Stimulated activated CD4-positive, alpha-beta T cell treated with anti-CD3 and anti-CD28 coated beads, Interleukin-4, amount 100 ng/mL, for 24 hours (primary cell): ENCODE measurements around the gene PRDM16.

Source experiments
- DNase-seq: peaks from one replicate; pipeline ENCODE4 v3.0.0-alpha.2; 2020

Gene PRDM16

DNA sequence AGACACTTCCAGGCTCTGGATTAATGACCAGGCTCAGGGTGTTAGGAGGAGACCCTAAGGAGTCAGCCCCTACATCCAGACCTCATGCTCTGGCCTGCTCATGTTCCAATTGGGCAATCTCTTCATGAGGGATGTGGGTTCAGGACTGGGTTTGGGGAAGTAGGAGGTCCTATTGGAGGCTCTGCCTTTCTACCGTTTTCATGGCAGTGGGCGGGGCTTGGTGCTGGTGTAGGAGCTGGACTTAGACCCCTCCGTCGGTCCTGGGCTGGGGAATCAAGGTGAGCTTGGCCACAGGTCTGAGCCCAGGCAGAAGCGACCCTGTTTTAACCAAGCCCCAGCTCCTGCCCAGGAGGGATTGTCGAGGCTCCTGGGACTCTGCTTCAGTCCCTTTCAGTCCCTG lies 123.4 kb downstream of the PRDM16 start:
- no peak for DNase-seq

DNA sequence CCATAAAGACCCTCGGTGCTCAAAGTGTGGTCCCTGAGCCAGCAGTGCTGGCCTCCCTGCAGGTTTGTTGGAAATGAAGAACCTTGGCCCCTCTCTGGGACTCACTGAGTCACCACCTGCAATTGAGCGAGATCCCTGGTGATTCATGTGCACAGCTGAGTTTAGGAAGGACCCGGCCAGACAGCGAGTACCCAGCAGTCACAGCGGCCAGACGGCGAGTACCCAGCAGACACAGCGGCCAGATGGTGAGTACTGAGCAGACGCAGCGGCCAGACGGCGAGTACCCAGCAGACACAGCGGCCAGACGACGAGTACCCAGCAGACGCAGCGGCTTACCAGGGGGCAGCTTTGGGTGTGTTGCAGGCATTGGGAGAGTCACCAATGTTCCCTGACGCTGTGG lies 123.8 kb downstream of the PRDM16 start:
- no peak for DNase-seq

DNA sequence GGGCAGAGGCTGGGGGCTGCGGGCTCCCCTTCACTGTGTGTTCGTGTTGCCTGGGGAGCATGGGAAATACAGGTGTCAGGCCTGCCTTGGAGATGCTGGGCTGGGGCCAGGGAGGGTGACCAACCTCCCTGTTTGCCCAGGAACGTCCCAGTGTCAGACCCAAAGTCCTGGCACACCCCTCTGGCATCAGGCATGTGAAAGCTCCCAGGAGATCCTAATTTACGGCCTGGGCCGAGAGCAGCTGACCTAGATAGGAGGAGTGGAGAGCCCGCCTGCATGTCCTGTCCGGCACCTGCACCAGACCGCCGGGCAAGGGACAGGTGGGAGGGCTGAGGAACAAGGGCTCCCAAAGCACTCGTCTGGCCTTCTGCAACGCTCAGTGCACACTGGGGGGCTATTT lies 124.8 kb downstream of the PRDM16 start:
- DNase-seq = no peak

DNA sequence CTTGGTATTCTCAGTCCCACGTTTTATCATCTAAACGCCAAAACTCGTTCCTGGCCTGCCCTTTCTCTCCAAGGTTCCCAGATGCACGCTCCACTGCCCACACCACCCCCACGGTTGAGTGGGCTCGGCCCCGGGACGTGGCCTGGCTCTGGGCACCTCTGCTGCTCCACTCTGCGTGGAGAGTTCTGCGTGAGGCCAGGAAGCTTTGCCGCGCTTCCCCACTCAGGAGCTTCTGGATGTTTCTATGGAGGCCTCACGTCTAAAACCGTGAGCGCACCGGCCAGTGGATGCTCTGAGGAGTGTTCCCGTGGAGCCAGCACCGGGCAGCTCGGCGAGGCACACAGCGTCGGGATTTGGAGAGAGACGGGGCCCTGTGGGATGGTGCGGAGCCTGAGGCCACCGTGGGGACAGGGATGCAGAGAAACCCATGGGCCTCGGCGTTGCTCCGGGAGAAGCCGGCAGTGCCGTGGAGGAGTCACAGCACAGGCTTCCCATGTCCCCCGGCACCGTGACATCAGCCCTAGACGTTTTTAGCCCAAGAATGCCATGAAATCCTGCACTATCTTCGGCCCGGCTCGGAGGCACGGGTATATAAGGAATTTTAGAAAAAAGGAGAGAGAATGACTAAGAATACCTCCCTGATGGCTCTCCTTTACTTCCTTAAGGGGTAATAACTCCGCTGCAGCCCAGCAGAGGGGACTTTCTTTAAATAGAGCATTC lies 125.9 kb downstream of the PRDM16 start:
- DNase-seq = no peak

DNA sequence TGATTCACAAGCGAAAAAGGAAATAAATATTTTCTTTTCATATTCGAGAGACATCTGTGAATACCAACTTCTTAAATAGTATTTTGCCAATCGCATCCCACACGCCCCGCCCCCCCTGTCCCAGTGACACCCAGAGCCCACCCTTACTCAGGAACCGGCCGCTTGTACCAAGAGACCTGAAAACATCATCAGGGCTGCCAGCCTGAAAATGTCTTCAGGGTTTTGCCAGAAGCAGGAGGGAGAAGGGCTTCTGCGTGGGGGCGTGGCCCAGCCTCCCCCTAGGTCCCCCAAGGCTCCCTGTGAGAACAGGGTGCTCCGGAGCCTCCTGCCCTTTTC lies 126.4 kb downstream of the PRDM16 start:
- DNase-seq = no peak

DNA sequence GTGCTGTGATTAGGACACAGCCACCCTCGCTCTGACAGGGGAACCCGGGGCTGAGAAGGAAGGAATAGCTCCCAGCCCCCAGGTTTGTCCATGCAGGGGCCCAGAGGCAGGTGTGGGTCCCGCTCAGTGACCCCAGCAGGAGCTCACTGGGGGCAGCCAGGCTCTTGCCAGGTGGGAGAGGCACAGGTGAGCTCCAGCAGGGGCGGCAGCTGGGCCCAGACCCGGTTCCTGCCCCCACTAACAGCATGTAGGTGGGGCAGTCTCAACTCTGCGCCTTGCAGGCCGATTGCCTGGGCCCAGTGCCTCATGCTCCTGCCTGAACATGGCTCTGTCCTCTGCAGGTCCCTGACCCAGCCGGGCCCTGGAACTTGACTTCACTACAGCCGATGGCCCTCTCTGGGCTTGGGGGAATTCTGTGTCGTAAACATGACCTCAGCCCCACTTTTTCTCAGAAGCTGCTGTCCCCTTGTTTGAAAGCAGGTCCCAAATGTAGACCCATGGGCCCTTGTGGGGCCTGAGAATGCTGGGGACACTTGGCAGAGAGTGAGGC lies 127.0 kb downstream of the PRDM16 start:
- no peak for DNase-seq

DNA sequence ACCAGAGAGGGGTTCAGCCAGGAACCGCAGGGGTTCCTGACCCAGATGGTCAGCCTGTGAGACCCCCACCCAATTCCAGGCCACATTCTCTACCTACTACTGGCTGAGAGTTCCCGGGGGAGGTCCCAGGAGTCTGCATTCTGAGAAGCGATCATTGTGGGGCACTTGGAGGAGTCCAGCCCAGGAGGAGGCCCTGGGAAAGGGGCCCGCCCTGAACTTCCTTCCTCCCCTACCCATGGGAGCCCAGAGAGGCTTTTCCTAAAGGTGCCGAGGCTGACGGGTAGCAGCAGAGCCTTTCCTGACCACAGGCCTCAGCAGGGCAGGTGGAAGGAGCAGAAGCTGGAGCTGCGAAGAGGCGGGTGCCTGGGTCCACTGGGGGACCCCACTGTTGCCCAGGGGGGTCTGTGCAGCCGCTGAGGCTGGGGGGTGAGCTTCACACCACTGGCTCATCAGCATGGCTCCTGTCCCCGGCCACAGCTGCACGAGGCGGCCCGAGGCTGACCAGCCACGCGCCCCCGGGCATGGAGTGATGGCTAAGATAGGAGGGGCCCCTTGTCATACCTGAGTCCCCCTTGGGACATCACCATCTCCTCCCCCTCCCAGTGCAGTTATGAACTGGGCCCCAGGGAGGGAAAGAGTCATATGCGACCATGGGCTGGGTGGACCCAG lies 127.7 kb downstream of the PRDM16 start:
- no peak for DNase-seq

DNA sequence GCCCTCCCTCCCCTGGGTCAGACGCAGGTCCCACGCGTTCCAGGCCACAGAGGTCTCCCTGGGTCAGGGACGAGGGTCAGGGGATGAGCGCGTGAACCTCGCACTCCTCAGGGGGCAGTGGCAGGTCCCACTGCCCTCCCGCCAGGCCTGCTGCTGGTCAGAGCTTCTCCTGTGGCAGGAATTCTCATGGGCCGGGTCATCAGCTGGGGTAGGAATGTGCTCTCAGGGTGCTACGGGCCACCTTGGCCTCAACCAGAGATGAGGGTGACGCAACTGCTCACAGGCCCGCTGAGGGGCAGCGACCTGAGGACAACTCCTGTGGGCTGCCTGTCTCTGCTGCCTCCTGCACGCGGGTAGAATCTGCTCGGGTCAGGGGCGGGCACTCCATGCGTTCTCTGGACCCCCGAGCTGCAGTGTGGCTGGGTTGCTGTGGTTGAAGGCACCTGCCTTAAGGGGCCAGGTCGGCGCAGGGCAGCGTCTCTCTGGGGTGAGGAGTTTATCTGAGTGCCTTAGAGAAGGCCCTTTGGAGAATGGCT lies 128.8 kb downstream of the PRDM16 start:
- DNase-seq = no peak

DNA sequence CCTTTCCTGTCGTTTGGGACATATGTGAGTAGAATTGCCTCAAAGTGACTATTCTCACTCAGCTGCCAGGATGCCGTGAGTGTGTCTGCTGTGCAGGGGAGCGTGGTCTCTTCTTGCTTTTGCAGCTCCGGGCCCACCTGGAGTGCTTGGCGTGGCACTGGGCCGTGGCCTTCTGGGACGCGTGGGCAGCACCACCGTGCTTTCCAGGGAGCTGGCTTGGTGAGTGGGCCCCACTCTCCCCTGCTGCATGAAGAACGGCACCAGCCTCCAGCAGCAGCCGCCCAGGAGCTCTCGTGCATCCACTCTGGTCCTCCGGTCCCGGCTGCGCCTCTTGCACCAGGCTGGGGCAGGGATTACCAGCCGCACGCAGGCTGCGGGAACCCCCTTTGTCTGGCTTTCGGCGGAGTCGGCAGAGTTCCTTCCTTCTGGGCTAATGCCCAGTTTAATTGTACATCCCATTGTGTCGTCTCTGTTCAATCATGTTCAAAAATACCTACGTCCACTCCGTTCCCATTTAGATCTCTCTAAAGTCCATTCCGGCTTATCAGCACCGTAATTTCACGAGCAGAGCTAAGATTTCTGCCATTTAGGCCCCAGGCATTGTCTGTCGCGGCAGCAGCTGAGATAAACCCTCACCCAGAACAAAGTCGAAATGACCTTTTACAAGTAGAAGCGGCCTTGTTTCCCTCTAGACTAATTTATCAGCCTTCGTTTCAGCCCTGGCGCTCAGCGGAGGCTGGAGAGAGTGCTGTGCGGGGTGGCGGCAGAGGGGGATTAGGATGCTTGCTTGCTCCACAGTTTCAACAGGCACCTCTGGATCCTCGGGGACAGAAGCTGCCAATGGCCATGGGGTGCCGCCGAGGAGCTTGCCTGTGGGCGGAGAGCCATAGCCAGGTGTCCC lies 129.6 kb downstream of the PRDM16 start:
- no peak for DNase-seq

DNA sequence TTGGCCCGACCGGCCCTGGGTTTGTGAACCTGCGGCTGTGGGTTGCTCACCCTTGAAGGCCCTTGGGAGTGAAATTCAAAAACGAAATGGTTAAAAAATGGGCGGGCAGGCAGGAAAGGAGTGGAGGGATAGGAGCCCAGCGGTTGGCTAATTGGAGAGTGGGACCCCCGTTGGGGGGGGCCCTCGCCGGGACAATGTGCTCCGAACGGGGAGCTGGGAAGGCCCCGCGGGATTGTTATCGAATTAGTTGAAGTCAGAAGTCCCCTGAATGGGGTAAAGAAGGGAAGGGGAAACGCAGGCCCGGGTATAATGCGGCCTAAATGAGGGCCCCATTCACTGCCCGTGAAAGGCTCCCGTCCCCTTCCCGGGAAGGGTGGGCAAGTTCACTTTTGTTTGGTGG lies 135.7 kb downstream of the PRDM16 start:
- no peak for DNase-seq

DNA sequence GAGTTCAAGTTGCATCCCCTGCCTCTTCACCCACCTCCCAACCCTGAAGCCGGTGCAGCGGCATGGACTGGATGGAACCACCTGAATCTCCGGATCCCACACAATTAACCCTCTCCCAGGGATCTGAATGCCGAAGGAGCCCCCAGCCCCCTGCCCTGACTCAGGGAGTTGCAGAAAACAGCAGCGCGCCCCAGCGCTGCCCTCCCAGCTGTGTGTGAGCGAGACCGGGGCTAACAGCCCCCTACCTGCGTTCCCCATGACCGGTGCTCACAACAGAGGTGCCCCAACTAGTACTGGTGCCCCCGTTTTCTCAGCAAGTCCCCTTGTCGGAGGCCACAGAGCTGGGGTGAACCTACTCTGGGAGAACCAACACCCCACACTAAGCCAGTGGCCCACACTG lies 136.8 kb downstream of the PRDM16 start:
- DNase-seq = no peak

DNA sequence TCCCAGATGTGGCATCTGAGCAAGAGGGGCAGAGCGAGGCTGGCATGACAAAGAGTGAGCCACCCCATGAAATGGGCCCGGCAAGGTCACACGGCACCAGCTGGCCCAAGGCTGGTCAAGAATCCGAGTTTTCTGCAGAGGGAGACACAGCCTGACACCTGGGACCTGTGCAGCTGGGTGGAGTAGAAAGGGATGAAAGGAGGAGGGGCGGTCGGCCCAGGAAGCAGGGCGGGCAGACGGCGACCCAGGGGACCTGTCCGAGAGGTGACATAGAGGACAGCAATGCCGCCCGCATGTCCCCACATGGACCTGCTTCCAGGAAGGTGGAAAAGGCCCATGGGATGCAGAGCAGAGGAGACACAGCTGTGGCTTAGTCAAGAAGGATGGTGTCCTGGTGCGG lies 137.7 kb downstream of the PRDM16 start:
- DNase-seq = no peak

DNA sequence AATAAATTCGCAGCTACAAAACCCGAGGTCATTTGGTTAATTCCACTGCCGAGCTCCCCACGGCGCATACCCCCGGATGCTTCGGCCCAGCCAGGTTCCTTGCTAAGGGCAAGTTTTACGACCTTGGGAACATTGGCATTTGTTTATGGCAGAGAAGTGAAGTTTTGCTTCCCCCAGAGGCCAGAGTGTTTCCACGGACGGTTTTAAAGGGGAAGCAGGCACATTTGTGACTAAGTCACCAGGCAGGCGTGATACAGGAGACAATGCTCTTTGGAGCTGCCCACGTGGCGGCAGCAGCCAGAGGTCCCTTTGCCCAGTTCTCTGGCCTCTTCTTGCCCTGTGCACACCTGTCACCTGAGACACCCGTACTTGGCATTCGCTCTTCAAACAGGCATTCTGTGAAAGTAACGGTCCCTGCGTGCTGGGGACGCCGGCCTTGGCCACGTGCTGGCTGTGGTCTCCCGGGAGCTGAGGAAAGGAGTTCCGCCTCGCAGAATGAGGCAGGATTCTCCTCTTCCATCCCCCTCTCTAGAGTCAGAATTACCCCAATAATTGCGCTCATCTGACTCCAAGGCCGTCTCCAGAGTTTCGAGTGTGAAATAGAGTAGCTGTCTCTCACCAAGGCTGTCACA lies 138.3 kb downstream of the PRDM16 start:
- DNase-seq = no peak

DNA sequence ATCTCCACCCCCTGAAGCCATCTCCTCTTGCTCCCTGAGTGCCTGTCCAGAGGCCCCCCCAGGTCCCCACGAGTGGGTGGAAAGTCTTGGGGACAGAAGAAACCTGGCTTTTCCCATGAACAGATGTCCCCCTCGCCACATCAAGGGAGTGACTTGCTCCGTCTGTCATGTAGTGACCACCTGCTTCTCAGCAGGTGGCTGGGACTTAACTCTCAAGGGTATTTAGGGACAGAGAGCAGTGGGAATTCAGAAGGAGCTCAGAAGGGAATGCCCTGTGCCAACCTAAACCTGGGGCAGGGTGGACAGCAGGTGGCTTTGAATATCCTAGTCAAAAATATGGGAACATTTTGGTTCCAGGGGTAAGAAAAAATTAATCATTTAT lies 139.8 kb downstream of the PRDM16 start:
- DNase-seq = no peak

DNA sequence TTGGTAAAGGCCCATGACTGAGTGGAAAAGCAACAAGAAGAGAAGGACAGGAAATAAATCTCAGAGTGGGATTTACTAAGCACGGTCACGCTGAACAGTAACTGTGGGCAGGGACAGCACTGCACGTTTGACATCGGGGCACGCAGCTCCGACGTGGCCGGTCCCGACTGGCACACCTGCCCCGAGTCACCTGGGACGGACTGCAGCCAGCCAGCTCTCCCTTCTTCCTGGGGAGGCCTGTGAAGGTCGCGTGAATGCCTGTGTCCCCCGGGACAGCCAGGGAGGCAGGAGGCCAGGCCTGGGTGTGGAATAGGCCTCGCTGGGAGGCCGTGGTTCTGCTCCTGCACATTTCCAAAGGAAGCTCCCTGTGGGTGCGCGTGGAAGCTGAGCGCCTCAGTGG lies 140.2 kb downstream of the PRDM16 start:
- no peak for DNase-seq

DNA sequence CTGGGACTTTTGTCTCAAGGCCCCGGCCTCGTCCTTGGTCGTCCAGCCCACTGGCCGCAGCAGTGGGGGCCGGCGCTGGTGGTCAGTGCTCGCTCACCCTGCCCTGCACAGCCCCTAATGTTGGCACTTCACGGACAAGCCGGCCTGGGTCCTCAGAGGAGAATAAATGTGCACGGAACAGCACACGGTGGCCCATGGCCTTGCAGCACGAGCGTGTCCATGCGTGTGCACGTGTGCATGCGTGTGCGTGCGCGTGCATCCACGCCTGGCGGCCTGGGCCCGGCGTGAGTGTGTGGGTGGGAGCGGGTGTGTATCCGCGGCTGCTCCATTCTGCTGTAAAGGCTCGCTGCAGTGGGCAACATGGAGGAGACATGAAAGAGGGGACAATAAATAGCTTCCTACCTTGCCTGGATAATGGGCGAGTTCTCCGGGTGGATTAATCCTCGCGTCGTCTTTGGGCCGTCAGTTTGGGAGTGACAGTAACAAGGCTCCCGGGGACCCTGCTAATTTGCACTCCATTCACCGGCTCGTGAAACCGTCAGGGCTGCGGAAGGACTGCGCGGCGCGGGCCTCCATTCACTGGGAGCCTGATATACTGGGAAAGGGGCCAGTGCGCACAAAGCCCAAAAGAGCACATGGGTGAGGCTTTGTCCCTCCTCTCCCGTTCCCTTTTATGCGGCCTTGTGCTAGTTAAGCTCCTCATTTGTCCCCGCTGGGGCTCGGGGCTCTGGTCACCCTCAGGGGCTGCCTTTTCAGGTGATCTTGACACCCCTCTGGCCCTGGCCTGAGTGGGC lies 142.8 kb downstream of the PRDM16 start:
- no peak for DNase-seq

DNA sequence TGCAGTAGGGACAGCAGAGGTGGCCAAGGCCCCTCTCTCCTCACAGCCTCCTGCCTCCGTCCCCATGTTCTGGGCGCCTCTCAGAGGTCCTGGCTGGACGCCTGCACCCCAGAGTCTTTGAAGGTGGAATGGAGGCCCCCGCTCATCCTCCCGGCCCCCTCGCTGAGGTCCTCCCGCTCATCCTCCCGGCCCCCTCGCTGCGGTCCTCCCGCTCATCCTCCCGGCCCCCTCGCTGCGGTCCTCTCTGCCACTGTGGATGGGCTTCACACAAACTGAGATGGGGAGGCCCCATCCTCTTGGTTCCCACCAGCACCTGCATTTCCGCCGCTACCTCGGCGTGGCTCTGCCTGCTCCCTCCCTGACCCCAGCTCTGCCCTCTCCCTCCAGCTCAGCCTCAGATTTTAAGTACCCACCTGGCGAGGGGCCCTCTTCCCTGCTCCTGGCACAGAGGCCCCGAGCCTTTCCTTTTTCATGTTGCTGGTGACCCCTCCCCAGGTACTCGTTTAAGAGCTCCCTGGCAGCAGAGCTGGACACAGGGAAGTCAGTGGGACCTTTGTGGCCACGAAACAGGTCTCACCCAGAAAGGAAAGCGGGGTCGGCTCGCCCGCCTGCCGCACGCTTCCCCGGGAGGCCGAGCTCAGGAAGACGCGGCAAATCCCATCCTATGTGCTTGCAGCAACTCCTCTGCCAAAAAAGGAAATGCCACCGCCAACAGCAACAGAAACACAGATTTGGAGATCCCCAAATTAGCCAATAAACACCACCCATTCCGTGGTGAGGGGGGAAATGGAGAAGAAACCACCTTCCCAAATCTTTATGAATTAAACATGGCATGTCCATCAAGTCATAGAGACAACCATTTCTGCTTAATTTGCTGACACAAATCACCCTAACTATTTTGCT lies 143.7 kb downstream of the PRDM16 start:
- DNase-seq = no peak

DNA sequence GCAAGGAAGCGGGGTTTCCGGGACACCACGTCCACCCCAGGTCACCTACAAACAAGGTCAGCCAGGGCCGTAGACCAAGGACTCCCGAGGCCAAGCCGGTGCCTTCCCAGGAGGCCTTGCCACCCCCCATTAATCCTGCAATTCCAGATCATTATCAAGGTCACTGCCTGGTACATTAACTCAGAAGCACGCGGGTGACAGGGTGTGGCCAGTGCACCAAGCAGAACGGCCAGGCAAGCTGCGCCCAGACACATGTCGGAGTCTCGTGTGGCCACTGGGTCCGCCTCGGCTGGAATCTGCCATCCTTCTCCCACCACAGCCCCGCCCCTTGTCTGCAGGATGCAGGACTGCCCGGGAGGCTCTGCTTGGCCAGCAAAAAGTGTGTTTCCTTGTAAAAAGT lies 144.7 kb downstream of the PRDM16 start:
- DNase-seq = no peak

DNA sequence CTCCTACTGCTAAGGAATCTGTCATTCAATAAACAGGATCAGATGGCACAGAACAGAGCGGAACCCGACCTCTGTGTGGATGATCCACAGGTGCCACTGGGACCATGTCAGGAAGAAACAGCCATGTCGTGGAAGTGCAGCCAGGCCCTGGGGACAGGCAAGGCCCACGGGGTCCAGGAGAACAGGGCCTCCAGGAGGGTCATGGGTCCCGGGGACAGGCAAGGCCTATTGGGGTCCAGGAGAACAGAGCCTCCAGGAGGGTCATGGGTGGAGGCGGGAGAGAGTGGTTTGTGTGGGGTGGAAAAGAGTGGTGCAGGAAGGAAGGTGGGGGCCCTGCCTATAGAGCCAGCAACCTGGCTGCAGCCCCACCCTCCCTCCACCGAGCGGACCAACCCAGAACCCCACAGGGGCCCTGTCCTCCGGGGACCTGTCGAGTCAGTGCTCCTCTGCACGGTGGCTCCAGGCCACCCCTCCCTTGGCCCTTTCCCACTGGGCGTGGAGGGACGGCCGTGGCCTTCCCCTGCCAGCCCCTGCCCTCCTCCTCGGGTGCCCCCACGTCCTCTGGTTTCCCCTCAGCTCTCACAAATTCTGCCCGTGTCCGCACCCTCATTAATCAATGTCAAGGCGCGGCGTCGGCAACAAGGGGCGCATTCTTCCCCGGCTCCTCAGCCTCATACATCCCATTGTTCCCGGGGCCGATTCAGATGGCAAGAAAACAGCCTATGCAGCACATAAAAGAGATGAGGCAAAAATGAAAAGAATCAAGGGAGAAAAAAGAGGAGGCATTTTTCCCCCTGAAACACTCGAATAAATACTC lies 146.4 kb downstream of the PRDM16 start:
- DNase-seq = no peak

DNA sequence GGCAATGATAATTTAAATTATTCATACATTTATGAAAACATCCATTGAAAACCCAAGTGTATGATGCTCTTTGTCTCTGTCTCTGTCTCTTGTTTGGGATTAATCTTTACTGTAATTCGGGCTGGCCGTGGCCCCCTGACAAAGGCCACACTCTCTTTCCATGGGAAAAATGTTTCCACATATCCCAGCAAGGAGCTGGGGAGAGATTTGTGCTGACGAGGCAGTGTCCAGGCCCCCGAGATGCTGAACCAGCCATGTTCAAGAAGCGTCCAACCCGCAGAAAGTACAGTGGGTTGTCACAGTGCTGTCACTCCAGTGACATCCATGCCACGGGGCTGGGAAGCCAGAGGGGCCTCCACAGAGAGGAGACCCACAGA lies 147.0 kb downstream of the PRDM16 start:
- DNase-seq = no peak
